GM23248 (cell line): Measurements from ENCODE around the gene BTN2A1.

Experiments used
- EZH2 ChIP-seq: fragments of 200-600 bp; sonication (generic); IDR thresholded peaks from 2 replicates; pipeline ENCODE4 v1.6.1; 2018; ENCODE audit warnings: antibody characterized with exemption, mild to moderate bottlenecking; ENCODE audit not compliant: insufficient read depth, poor library complexity, severe bottlenecking
- EZH2phosphoT487 ChIP-seq: fragments of 200-600 bp; sonication (generic); IDR thresholded peaks from 2 replicates; pipeline ENCODE4 v1.6.1; 2018; ENCODE audit warnings: antibody characterized with exemption, moderate library complexity, mild to moderate bottlenecking, low read depth; ENCODE audit not compliant: insufficient read depth

- TF ChIP-seq EZH2 (no peak), EZH2phosphoT487 (no peak)
These were observed 30.3 kb upstream of the BTN2A1 start for GRCh38 chr6:26427451-26427809.
